Measurements from ENCODE around the gene KCNJ9. TPM values are rescaled to one million over a fixed set of nuclear protein-coding genes. Genes with fewer than 3 reads are reported as not detected.

KCNJ9 gene
- total RNA-seq, 1 experiment from 2014 or later, result 0.05 TPM

DNA sequence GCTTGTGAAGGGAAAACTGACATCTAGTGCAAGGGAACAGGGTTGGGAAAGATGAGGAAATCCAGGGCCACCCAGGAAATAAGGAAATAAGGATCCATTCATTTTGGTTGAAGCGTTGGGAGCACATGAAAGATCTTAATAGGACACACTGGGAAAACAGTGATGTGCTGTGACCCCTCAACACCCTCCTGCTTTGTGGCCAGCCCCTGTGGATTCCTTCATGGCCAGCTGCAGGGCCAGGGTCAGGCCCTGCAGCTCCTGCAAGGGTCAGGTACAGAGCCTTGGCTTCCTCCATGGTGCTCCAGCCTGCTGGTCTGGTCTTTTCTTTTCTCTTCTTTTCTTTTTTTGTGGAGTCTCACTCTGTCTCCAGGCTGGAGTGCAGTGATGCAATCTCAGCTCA lies 30.7 kb upstream of the KCNJ9 start:
- Histone ChIP-seq H3K27ac (ENCODE audit: low read depth, low read length) (no peak overlapping the region), H3K36me3 (ENCODE audit: control insufficient read depth in 1 of 2, insufficient read depth in 2 of 2, low read length in 2 of 2) (no peaks in the 10 kb centered on the region), H3K4me3 (replicated peaks in 1 of 2; ENCODE audit: low read depth in 1 of 2, low read length in 2 of 2) (no peak overlapping the region), H3K9me3 (ENCODE audit: control insufficient read depth in 1 of 2, insufficient read depth in 1 of 2, low read depth in 1 of 2, low read length in 2 of 2) (no peaks in the 10 kb centered on the region), H2AFZ (ENCODE audit: low read depth, low read length, poor library complexity, severe bottlenecking) (no peak overlapping the region), H3K9ac (ENCODE audit: low read length) (no peak overlapping the region), H3K4me1 (ENCODE audit: control insufficient read depth in 1 of 2, insufficient read depth in 2 of 2, low read length in 2 of 2) (peaks cover 4 to 6% of the 10 kb centered on the region in 2 experiments; a peak in 3 of 4 replicates), H4K20me1 (ENCODE audit: insufficient read depth) (no peaks in the 10 kb centered on the region), H3K9me2 (ENCODE audit: insufficient read depth) (no peaks in the 10 kb centered on the region), H3K27me3 (ENCODE audit: insufficient read depth, low read length) (peaks cover 24% of the 10 kb centered on the region), H3K79me2 (ENCODE audit: insufficient read depth, low read length) (no peaks in the 10 kb centered on the region), H3K4me2 (ENCODE audit: low read length) (no peak overlapping the region)
- ATAC-seq (no peak), DNase-seq (ENCODE audit: low read depth, low spot score) (no peak)
- ChIA-PET POLR2A (no interaction called here), CTCF (no interaction called here), RAD21 (ENCODE audit: low non-redundant PET in 1 of 2, low total read pairs in 2 of 2, uncharacterized antibody in 2 of 2, unreplicated experiment in 2 of 2) (no interaction called here)
- intact Hi-C loops (cut with micrococcal nuclease), result no loop called here
- no peak for TF ChIP-seq POLR2AphosphoS5 (IDR thresholded peaks at IDR 0.05; ENCODE audit: low read depth, low read length)
- TF ChIP-seq RAD21 (IDR thresholded peaks at IDR 0.05; ENCODE audit: low read depth), result no peak
- TF ChIP-seq ZFX (IDR thresholded peaks at IDR 0.05), result no peak
- no peak for TF ChIP-seq POLR2A (IDR thresholded peaks at IDR 0.05; ENCODE audit: borderline replicate concordance, extremely low read depth, insufficient read depth, insufficient read length)
- TF ChIP-seq CBX3 (IDR thresholded peaks at IDR 0.05; ENCODE audit: low read depth), result no peak
- BruUV-seq (replicated peaks), result no TSS peak

DNA sequence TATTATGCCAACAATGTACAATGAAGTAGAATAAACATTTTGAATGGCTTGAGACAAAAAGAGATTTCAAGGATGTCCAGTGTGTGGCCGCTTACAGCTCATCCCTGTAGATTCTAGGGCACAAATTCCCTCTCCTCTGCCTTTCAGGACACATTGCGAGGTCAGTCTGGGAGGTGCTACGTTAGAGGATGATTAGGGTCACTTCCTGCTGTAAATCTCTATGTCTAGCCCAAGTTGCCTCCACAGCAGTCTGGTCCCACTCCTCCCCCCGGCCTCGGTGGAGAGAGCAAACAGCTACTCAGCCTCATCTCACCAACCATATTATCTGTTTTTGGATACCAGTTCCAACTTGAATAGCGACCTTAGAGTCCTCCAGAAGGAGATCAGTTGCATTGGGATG lies 28.4 kb upstream of the KCNJ9 start:
- H3K36me3 ChIP-seq (ENCODE audit: control insufficient read depth in 1 of 2, insufficient read depth in 2 of 2, low read length in 2 of 2), result no peaks in the 10 kb centered on the region
- no peaks in the 10 kb centered on the region for H3K9me2 ChIP-seq (ENCODE audit: insufficient read depth)
- H3K9ac ChIP-seq (ENCODE audit: low read length), result no peak overlapping the region
- BruUV-seq (replicated peaks), result no TSS peak
- no peak overlapping the region for H3K4me3 ChIP-seq (replicated peaks in 1 of 2; ENCODE audit: low read depth in 1 of 2, low read length in 2 of 2)
- no peaks in the 10 kb centered on the region for H4K20me1 ChIP-seq (ENCODE audit: insufficient read depth)
- H3K27ac ChIP-seq (ENCODE audit: low read depth, low read length), result no peak overlapping the region
- no peaks in the 10 kb centered on the region for H3K9me3 ChIP-seq (ENCODE audit: control insufficient read depth in 1 of 2, insufficient read depth in 1 of 2, low read depth in 1 of 2, low read length in 2 of 2)
- no peak for DNase-seq (ENCODE audit: low read depth, low spot score)
- POLR2A ChIA-PET, result no interaction called here
- H3K4me1 ChIP-seq (ENCODE audit: control insufficient read depth in 1 of 2, insufficient read depth in 2 of 2, low read length in 2 of 2), result no peaks in the 10 kb centered on the region
- no peaks in the 10 kb centered on the region for H3K79me2 ChIP-seq (ENCODE audit: insufficient read depth, low read length)
- intact Hi-C loops (cut with micrococcal nuclease), result no loop called here
- no peak overlapping the region for H2AFZ ChIP-seq (ENCODE audit: low read depth, low read length, poor library complexity, severe bottlenecking)
- CTCF ChIA-PET, result interaction anchor here (1.7 kb wide), 1 partner anchor 33 kb away, joined by 5 read pairs; no protein-coding TSS in a partner anchor
- no peak overlapping the region for H3K4me2 ChIP-seq (ENCODE audit: low read length)
- RAD21 ChIA-PET (ENCODE audit: low non-redundant PET in 1 of 2, low total read pairs in 2 of 2, uncharacterized antibody in 2 of 2, unreplicated experiment in 2 of 2), result interaction anchor here in 1 of 2 experiments (0.6 kb wide), 1 partner anchor 25 kb away, joined by 4 read pairs; no protein-coding TSS in a partner anchor
- ATAC-seq, result no peak
- H3K27me3 ChIP-seq (ENCODE audit: insufficient read depth, low read length), result peaks cover 23% of the 10 kb centered on the region
- TF ChIP-seq TCF7L2 (IDR thresholded peaks at IDR 0.05; ENCODE audit: borderline replicate concordance, extremely low read depth, insufficient read depth, insufficient read length) (no peak), YY1 (IDR thresholded peaks at IDR 0.05; ENCODE audit: extremely low read depth, insufficient replicate concordance, low read depth, low read length) (no peak), POLR2AphosphoS5 (IDR thresholded peaks at IDR 0.05; ENCODE audit: low read depth, low read length) (no peak), EZH2 (IDR thresholded peaks at IDR 0.05) (no peak), ZNF274 (IDR thresholded peaks at IDR 0.05; ENCODE audit: low read depth, low read length) (no peak), CEBPB (IDR thresholded peaks at IDR 0.05; ENCODE audit: low read depth) (no peak), EGR1 (IDR thresholded peaks at IDR 0.05; ENCODE audit: low read depth) (no peak), RAD21 (IDR thresholded peaks at IDR 0.05; ENCODE audit: low read depth) (no peak), CBX3 (IDR thresholded peaks at IDR 0.05; ENCODE audit: low read depth) (no peak), SIN3A (IDR thresholded peaks at IDR 0.05; ENCODE audit: low read depth) (no peak)
- TF ChIP-seq, protein P1, sequence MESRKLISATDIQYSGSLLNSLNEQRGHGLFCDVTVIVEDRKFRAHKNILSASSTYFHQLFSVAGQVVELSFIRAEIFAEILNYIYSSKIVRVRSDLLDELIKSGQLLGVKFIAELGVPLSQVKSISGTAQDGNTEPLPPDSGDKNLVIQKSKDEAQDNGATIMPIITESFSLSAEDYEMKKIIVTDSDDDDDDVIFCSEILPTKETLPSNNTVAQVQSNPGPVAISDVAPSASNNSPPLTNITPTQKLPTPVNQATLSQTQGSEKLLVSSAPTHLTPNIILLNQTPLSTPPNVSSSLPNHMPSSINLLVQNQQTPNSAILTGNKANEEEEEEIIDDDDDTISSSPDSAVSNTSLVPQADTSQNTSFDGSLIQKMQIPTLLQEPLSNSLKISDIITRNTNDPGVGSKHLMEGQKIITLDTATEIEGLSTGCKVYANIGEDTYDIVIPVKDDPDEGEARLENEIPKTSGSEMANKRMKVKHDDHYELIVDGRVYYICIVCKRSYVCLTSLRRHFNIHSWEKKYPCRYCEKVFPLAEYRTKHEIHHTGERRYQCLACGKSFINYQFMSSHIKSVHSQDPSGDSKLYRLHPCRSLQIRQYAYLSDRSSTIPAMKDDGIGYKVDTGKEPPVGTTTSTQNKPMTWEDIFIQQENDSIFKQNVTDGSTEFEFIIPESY (IDR thresholded peaks at IDR 0.05; ENCODE audit: extremely low read depth, insufficient replicate concordance, low read length), result no peak
- TF ChIP-seq, protein P2, sequence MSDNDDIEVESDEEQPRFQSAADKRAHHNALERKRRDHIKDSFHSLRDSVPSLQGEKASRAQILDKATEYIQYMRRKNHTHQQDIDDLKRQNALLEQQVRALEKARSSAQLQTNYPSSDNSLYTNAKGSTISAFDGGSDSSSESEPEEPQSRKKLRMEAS (IDR thresholded peaks at IDR 0.05), result no peak
- TF ChIP-seq, protein P3, sequence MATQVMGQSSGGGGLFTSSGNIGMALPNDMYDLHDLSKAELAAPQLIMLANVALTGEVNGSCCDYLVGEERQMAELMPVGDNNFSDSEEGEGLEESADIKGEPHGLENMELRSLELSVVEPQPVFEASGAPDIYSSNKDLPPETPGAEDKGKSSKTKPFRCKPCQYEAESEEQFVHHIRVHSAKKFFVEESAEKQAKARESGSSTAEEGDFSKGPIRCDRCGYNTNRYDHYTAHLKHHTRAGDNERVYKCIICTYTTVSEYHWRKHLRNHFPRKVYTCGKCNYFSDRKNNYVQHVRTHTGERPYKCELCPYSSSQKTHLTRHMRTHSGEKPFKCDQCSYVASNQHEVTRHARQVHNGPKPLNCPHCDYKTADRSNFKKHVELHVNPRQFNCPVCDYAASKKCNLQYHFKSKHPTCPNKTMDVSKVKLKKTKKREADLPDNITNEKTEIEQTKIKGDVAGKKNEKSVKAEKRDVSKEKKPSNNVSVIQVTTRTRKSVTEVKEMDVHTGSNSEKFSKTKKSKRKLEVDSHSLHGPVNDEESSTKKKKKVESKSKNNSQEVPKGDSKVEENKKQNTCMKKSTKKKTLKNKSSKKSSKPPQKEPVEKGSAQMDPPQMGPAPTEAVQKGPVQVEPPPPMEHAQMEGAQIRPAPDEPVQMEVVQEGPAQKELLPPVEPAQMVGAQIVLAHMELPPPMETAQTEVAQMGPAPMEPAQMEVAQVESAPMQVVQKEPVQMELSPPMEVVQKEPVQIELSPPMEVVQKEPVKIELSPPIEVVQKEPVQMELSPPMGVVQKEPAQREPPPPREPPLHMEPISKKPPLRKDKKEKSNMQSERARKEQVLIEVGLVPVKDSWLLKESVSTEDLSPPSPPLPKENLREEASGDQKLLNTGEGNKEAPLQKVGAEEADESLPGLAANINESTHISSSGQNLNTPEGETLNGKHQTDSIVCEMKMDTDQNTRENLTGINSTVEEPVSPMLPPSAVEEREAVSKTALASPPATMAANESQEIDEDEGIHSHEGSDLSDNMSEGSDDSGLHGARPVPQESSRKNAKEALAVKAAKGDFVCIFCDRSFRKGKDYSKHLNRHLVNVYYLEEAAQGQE (IDR thresholded peaks at IDR 0.05; ENCODE audit: low read depth), result no peak
- TF ChIP-seq, protein P4, sequence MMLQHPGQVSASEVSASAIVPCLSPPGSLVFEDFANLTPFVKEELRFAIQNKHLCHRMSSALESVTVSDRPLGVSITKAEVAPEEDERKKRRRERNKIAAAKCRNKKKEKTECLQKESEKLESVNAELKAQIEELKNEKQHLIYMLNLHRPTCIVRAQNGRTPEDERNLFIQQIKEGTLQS (IDR thresholded peaks at IDR 0.05), result no peak
